ACHN (cell line): Measurements from ENCODE around the gene RCAN1.
"Not testable (repeated sequence)": the region's sequence is repeated elsewhere in the genome, so short reads cannot be mapped to it uniquely, and the experiment has no call there.

Source experiments
- DNase-seq: peaks from one replicate; pipeline ENCODE4 v3.0.0-alpha.2; 2015
- in situ Hi-C: cut with HindIII; loops from 2 replicates; pipeline ENCODE4 v1.10.0; 2017; ENCODE audit warnings: low sequenced_read_pairs, low pct_ligation_motif_present, low pct_unique_long_range_greater_than_20kb

Gene RCAN1

DNA sequence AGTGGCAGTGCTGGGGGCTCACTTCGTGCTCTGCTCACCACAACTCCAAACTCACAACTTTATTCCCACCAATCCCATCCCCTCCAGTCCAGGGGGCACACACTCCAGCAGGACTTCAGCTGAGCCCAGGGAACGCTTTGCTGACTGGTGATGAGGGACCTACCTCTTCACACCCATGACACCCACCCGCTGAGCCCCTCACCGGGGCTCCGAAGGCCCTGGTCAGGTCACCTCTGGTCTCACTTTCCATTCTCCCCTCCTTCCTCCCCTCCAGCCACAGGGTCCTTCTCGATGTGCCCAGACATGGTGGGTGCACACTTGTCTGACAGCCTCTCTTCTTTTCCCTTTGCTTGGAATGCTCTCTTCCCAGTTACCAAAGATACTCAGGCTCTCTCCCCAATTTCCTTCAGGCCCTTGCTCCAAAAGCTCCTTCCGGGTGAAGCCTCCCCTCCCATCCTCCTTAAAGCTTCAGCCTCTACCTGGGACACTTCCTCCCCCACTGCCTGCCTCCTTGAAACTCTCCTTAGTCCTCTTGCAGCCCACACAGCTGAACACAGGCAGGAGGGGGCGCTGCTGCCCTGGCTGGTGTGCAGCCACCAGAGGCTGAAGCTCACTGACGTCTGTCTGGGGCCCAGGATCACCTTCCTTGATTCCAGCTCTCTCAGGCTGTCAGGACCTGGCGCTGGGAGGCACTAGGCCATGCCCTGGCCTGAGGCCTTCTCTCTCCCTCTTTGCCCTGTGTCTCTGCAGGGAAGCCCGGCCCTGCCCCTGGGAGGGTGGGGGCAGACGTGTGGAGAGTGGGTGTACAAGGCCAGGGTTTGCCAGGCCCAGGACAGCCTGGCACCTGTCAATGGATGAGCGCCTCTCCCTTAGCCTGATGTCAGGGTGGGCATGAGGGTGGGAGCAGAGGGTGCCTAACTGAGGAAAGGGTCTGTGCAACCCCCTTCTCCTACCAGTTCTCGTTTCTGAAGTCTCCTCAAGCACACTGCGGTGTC, 104.5 kb downstream of the RCAN1 start:
- peak; percentile 67 for DNase-seq
- in situ Hi-C loops: no loop called here

GRCh38 chr21:34509151-34509550, 105.8 kb downstream of the RCAN1 start:
- DNase-seq: peak; percentile 15
- in situ Hi-C loops: no loop called here

GRCh38 chr21:34504595-34504994, 110.3 kb downstream of the RCAN1 start:
- in situ Hi-C loops: no loop called here
- no peak for DNase-seq

DNA sequence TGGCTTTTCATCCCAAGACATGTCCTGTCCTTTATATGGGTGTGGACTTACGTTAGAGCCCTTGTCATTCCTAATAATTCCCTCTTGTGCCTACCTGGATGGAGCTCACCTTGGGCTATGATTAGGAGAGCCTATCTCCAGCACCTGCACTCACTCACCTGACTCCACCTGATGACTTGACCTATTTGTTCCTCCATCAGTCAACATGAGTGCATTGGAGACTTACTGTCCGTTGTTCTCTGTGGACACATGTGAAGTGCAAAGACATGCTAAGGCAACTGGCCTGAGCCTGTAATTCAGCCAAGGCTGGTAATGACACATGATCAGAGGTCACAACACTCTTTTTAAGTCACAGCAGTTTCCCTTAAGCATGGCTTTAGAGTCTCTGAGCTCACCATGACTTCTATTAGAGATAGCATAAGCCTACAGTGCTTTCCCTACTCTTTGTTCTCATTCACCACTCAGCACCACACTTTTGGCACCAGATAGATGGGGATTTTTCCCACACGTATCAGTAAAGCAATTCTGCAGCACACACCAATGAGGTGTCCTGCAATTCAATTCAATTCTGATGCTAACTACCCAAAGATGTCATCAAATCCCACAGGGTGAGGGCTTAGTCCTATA, 112.3 kb downstream of the RCAN1 start:
- DNase-seq: no peak
- in situ Hi-C loops: no loop called here

DNA sequence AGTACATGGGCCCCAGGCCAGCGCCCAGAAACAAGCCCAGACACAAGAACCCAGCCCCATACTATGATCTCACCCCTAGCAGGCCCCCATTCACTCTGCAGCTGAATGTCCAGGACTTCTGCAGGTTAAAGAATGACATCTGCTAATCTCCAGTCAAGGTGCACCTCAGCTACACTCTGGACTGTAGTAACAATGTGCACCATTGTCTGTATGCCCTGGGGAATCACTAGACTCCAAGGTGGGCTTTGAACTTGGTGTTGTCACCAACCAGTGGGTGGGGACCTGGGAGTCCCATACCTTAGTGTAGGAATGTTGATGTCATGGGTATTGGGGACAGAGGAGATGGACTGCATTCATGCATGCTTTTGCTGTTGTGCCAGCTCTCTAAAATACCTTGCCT, 113.2 kb downstream of the RCAN1 start:
- no peak for DNase-seq
- in situ Hi-C loops: no loop called here

- in situ Hi-C loops: no loop called here
- DNase-seq: no peak
Observed at GRCh38 chr21:34500191-34500590, 114.7 kb downstream of the RCAN1 start.

GRCh38 chr21:34499116-34499515, 115.8 kb downstream of the RCAN1 start:
- no peak for DNase-seq
- in situ Hi-C loops: no loop called here

DNA sequence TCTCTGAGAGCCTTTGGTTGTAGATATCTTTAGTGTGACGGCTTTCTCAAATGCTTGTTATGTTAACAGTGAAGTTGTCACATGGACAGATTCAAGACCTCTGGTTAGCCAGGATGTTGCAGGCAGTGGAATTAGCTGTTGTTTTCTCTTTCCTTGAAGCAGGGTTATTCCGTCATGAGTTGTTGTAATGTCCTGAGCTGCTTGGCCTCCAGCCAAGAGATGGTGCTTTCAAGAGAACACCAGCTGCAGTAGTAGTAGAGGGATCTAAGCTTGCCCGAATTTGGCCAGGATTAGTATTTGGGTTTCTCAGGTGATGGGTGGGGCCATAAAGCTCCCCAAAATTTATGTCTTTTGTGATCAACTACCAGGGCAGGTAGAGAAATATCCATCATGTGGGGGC, 116.3 kb downstream of the RCAN1 start:
- in situ Hi-C loops: no loop called here
- no peak for DNase-seq

- in situ Hi-C loops, DNase-seq: not testable (repeated sequence)
Observed at GRCh38 chr21:34483854-34484253, 131.1 kb downstream of the RCAN1 start.

GRCh38 chr21:34483435-34483834, 131.5 kb downstream of the RCAN1 start:
- in situ Hi-C loops, DNase-seq: not testable (repeated sequence)

DNA sequence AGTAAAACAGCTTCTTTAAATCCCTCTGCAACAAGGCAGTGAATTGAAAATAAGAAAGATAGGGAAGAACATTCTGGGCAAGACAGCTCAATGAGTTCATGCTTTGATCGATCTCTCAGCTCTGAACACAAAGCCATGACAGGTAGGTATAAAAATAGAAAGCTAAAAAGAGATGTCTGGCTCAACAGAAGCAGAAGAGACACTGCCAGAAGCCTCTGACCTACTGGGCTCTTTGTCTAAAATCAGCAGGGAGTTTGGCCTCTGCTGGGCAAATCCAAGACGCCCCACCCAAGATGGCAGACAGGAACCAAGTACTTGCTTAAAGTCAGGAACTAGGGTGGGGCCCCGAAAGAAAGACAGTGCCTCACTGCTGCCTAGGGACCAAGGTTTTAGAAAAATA, 147.6 kb downstream of the RCAN1 start:
- in situ Hi-C loops, DNase-seq: not testable (repeated sequence)
